NCI-H2081 (cell line): ENCODE data around the gene RPP40.
"Not testable (repeated sequence)": the region's sequence is repeated elsewhere in the genome, so short reads cannot be mapped to it uniquely, and the experiment has no call there.

Experiments
- DNase-seq, 2 experiments: peaks; one replicate each; lab custom pipeline; 2025; lab: John Stamatoyannopoulos, UW

Gene RPP40

GRCh38 chr6:5003604-5004372, at the start of gene RPP40:
Gene RPP40, minus strand, starts transcription at chr6:5004037. Its CDS starts 35 bp downstream, at chr6:5004002.
- peak; percentile 96 to 97 for DNase-seq

GRCh38 chr6:5053038-5053437, 49.2 kb upstream of the RPP40 start:
- no peak for DNase-seq

GRCh38 chr6:5051394-5051793, 47.6 kb upstream of the RPP40 start:
- DNase-seq: no peak

- DNase-seq: no peak
These were observed 46.2 kb upstream of the RPP40 start for GRCh38 chr6:5050009-5050408.

GRCh38 chr6:5046430-5046829, 42.6 kb upstream of the RPP40 start:
- no peak for DNase-seq

- DNase-seq: no peak
These were observed 41.6 kb upstream of the RPP40 start for GRCh38 chr6:5045416-5045815.

- DNase-seq: no peak
These were observed 41.0 kb upstream of the RPP40 start for GRCh38 chr6:5044866-5045265.

GRCh38 chr6:5042436-5042835, 38.6 kb upstream of the RPP40 start:
- no peak for DNase-seq

- no peak for DNase-seq
These were observed 38.1 kb upstream of the RPP40 start for GRCh38 chr6:5041955-5042354.

GRCh38 chr6:5036269-5036668, 32.4 kb upstream of the RPP40 start:
- peak; percentile 5 to 47 for DNase-seq

- DNase-seq: no peak
These were observed 30.9 kb upstream of the RPP40 start for GRCh38 chr6:5034736-5035135.

GRCh38 chr6:5034328-5034727, 30.5 kb upstream of the RPP40 start:
- DNase-seq: no peak

- DNase-seq: not testable (repeated sequence)
These were observed 29.5 kb upstream of the RPP40 start for GRCh38 chr6:5033214-5033904.

- DNase-seq: not testable (repeated sequence)
These were observed 28.9 kb upstream of the RPP40 start for GRCh38 chr6:5032706-5033105.

GRCh38 chr6:5031150-5031549, 27.3 kb upstream of the RPP40 start:
- no peak for DNase-seq

- DNase-seq: peak; percentile 72 to 79
These were observed 26.8 kb upstream of the RPP40 start for GRCh38 chr6:5030596-5031136.

GRCh38 chr6:5029609-5030008, 25.8 kb upstream of the RPP40 start:
- DNase-seq: no peak

GRCh38 chr6:5028921-5029320, 25.1 kb upstream of the RPP40 start:
- no peak for DNase-seq

- no peak for DNase-seq
These were observed 24.5 kb upstream of the RPP40 start for GRCh38 chr6:5028301-5028700.

GRCh38 chr6:5025911-5026819, 22.3 kb upstream of the RPP40 start:
- DNase-seq: no peak

GRCh38 chr6:5023923-5024322, 20.1 kb upstream of the RPP40 start:
- DNase-seq: no peak

GRCh38 chr6:5020142-5020541, 16.3 kb upstream of the RPP40 start:
- no peak for DNase-seq
